NCI-H146 treated with DMSO at 0.1 percent for 48 hours (cell line): ENCODE data around the gene MPRIP.
"Not testable (repeated sequence)": the region's sequence is repeated elsewhere in the genome, so short reads cannot be mapped to it uniquely, and the experiment has no call there.

Experiments
- DNase-seq: peaks from one replicate; lab custom pipeline; 2025; ENCODE audit not compliant: unreplicated experiment; lab: John Stamatoyannopoulos, UW

MPRIP gene, protein sequence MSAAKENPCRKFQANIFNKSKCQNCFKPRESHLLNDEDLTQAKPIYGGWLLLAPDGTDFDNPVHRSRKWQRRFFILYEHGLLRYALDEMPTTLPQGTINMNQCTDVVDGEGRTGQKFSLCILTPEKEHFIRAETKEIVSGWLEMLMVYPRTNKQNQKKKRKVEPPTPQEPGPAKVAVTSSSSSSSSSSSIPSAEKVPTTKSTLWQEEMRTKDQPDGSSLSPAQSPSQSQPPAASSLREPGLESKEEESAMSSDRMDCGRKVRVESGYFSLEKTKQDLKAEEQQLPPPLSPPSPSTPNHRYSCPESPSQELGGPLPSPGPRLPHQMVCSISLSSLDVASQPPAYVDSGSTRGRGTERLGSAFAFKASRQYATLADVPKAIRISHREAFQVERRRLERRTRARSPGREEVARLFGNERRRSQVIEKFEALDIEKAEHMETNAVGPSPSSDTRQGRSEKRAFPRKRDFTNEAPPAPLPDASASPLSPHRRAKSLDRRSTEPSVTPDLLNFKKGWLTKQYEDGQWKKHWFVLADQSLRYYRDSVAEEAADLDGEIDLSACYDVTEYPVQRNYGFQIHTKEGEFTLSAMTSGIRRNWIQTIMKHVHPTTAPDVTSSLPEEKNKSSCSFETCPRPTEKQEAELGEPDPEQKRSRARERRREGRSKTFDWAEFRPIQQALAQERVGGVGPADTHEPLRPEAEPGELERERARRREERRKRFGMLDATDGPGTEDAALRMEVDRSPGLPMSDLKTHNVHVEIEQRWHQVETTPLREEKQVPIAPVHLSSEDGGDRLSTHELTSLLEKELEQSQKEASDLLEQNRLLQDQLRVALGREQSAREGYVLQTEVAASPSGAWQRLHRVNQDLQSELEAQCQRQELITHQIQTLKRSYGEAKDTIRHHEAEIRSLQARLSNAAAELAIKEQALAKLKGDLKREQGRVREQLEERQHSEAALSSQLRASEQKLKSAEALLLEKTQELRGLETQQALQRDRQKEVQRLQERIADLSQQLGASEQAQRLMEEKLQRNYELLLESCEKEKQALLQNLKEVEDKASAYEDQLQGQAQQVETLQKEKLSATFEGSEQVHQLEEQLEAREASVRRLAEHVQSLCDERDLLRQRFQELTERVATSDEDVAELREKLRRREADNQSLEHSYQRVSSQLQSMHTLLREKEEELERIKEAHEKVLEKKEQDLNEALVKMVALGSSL (N-terminal part only)

GRCh38 chr17:17042384-17042736 is at the start of gene MPRIP:
MPRIP (plus strand) TSS chr17:17042457; CDS start chr17:17042849, 392 bp downstream.
- DNase-seq, result no peak

DNA sequence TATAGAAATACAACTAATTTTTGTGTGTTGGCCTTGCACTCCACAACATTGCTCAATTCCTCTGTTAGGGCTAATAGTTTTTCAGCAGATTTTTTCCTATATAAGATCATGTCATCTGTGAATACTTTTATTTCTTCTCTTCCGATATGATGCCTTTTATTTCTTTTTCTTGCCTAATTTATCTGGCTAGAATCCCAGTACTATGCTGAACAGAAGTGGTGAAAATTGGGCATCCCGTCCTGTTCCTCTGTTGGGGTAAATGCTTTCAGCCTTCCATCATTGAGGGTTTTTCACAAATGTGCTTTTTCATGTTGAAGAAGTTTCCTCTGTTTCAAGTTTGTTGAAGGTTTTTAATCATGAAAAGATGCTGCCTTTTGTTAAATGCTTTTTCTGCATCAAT is 47.6 kb upstream of the MPRIP start:
- no peak for DNase-seq

- no peak for DNase-seq
Measured at GRCh38 chr17:16995930-16996329, 46.3 kb upstream of the MPRIP start.

DNA sequence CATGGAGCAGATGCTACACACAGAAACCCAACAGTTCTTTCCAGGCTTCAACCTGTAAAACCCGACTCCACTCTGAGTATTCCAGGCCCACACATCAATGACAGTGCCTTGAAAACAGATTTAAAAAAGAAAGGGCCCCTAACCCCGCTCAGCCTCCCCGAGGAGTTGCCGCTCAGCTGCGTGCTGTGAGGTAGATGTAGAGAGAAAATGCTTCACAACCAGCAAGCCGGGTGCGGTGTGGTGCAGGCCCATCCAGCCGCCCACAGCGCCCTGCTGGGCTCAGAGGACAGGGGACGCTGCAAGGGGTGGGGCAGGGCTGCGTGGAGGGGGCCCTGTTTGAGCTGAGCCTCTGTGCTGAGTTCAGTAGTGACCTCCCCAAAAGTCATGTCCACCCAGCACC is 45.5 kb upstream of the MPRIP start:
- DNase-seq, result not testable (repeated sequence)

DNA sequence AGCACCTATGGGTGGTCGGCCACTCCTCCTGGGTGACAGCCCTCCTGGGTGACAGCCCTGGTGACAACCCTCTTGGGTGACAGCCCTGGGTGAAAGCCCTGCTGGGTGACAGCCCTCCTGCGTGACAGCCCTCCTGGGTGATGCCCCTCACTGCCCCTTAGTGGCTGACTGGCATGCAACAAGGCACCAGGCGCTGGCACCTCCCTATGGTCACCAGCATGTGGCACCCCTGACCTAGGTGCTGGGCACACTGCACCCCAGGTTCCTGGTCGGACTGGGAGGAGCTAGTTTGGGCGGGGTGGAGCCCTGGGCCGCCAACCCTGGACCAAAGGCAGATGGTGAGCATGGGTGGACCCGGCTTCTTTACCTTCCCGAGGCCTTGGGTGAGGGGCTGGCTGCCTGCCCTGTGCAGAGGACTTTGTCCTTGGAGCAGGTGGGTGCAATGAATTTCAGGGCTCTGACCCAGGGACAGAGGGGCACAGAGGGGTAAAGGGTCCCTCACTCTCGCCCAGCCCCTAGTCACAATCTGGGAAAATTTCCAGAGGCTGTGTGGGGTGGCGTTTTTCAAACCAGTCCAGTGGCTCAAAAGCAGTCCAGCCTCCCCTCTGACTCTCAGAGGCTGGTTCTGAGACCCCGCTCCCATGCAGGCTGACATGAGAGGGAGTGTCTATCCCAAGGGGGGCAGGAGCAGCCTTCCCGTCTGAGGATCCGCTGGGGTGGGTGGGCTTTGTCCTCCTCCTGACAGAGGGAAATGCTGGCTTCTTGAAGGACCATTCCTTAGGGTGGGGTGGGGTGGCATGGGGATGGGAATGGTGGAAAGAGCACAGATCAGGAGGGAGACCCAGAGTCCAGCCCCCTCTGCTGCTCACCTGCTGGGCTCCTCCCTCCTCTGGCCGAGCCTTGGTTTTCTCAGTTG is 44.5 kb upstream of the MPRIP start:
- DNase-seq, result no peak

DNA sequence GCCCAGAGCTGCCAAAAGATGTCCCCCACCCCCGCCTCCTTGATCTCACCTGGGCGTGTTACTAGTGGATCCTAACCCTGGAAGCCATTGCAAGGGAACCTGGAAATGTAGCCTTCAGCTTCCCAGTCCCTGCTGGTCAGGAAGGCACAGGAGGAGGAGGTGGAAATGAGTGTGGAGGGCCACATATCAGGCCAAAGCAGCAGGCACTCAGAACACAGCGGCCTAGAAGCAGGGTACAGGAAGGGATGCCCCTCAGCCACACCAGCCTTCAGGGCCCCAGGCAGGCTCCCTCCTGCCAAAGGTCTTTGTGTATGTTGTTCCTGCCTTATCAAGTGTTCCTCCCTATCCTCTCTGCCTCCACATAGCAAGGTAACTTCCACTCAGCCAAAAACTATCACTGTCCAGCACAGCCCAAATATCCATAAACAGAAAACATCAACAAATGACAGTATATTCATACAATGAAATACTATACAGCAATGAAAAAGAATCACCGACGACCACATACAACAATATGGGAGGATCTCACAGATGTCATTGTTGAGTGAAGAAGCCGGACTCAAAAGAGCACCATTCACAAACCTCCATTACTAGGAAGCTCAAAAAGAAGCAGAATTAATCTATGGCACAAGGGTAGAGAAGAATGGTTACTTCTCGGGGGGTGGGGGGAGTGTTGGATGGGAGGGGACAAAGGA is 42.2 kb upstream of the MPRIP start:
- no peak for DNase-seq

DNA sequence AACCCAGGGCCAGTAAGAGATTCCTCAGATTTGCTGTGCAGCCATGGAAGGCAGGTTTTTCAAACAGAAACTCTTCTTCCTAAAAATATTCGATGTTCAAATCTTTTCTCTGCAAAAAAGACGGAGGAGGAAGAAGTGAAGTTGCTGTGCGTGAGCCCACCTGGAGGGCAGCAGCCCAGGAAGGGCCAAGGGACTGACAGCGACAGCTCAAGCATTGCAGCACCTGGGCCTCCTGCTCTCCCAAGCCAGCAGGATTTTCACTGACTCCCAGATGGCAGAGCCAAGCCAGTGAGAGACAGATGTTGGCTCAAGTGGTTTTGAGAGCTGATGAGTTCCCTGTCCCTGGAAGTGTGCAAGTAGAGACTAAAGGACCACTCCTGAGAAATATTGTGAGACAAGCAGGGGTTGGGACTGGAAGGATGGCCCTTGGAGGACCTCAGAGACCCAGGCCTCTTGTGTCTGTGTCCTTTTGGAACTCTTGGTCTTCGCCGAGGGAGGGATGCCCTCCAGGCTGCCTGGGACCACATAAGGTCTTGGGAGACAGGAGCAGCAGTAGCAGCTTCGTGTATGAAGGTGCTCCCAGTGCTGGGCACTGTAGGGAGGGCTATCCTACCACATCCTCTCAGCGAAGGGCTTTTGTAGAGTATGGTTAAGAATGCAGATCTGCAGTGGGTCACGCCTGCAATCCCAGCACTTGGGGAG is 41.0 kb upstream of the MPRIP start:
- no peak for DNase-seq

- DNase-seq, result peak; percentile 70
Measured at GRCh38 chr17:17001874-17002520, 40.3 kb upstream of the MPRIP start.

DNA sequence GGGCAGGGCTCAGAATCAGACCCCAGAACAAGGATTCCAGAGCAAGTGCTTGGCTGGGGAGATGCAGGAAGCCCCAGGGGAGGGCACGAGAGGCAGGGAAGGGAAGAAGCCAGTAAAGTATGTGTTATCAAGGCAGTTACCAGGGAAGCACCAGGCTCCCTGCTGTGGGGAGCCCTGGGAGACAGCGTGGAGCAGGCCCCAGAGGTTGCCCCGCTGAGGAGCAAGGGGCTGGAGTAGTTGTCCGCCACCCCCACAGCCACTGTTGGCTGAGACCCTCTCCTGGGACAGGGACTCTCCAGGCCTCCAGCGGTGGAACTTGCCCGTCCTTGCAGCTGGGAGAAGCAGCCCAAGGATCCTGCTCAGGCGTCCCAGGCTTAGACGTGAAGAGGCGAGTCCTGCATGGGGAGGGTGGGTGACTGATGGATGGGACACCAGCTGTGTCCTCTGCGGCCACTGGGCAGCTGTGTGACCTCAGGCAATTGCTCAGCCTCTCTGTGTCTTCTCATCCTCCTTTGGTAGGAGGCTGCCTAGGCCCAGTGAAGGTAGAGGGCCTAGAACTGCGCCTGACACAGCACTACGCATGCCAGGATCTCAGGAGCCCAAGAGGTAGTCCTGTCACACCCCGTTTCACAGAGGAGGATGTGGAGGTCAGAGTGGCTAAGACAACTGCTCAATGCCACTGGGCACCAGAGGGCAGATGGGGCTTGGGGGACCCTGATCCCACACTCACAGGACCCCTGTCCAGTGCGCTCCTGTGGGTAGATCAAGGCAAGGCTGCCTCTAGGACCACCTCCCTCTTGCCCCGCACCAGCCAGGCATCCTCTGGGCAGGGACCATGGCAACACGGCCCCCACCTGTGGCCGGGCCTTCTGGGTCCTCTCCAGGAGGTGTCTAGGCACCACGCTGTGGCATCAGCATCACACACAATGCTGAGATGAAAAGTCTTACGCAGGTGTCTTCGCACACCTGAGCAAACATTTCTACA is 39.2 kb upstream of the MPRIP start:
- peak; percentile 19 for DNase-seq

- DNase-seq, result no peak
Measured at GRCh38 chr17:17004251-17004996, 37.8 kb upstream of the MPRIP start.

GRCh38 chr17:17004997-17005614 is 37.2 kb upstream of the MPRIP start:
- DNase-seq, result not testable (repeated sequence)

DNA sequence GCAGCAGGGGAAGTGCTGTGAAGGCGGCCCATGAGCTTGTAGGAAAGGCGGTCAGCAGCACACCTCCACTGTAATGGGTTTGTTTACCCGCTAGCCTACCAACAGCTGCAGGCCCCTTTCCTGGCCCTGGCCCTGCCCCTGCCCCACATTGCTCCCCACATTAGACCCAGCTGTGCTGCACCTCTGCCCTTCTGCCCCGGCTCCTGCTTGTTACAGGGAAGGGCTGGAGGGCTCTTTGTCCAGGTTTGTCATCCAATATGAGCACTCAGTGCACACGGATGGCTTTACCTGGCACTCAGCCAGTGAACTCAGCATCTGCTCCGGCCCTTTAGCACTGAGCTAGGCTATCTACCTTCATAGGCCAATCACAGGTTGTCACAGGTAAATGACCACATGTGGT is 34.4 kb upstream of the MPRIP start:
- peak; percentile 39 for DNase-seq

DNA sequence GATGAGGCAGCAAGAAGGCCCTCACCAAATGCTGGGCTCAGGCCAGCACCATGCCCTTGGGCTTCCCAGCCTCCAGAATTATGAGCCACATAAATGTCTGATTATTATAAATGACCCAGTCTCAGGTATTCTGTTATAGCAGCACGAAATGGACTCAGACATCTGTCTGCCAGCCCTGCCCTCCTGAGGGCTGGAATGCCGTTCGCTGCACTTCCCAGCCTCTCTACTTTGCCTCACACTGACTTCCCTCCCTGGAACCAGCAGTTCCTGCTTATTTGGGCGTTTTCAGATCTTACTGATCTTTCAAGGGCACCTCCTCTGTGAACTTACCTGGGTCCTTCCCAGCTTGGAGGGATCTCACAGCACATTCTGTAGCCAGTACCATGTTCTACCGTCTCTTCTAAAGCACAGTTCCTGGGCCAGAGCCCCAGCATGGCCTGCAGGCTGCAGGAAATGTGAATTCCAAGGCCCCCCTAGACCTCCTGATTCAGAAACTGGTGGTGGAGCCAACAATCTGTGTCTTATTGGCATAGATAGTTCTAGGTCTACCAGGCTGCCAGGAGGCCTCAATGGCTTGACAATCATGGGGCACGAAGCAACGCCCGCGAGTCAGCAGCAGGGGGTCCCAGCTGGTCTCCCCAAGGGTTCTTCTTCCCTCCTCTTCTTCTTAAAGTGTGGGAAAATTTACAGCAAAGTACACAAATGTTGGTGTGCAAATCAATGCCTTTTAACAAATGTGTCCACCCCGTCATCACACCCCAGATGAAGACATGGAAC is 33.4 kb upstream of the MPRIP start:
- DNase-seq, result not testable (repeated sequence)

DNA sequence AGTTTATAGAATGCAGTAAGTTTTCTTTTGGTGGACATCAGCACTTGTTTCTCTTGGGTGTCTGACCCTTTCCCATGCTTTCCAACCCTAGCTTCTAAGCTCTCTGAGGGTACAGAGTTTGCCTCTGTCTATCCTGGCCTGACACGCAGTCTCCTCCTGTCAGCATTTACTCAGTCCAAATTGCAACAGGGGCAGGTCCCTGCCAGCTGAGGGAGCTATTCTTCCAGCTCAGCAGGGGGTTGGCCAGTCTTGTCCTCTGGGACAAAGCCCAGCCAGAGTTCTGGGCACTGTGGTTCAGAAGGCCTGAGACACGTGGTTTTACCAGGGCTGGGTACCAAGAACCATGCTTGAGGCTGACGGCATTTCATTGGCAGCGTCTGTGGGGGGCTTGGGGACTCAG is 32.3 kb upstream of the MPRIP start:
- DNase-seq, result not testable (repeated sequence)

GRCh38 chr17:17010545-17011034 is 31.7 kb upstream of the MPRIP start:
- not testable (repeated sequence) for DNase-seq
